BE2C (cell line): ENCODE results near the gene KRT2.

Experiments
- DNase-seq: peaks from one replicate; pipeline ENCODE4 v3.0.0-alpha.2; 2020
- H3K27me3 ChIP-seq: fragments of 250-450 bp; sonication (Bioruptor Pico); 2 replicates; pipeline ENCODE4 v1.5.1; 2020; ENCODE audit warnings: mild to moderate bottlenecking
- H3K36me3 ChIP-seq: fragments of 250-450 bp; sonication (Bioruptor Pico); 2 replicates; pipeline ENCODE4 v1.5.1; 2020; ENCODE audit warnings: mild to moderate bottlenecking
- H3K4me1 ChIP-seq: fragments of 250-450 bp; sonication (Bioruptor Pico); 2 replicates; pipeline ENCODE4 v1.5.1; 2020
- H3K4me3 ChIP-seq: 2 replicates; pipeline ENCODE4 v1.5.1; 2011; ENCODE audit warnings: low read depth, low read length
- H3K9me3 ChIP-seq: fragments of 250-450 bp; sonication (Bioruptor Pico); 2 replicates; pipeline ENCODE4 v1.5.1; 2020
- TF ChIP-seq, protein P1 (sequence below): IDR thresholded peaks from 2 replicates; pipeline ENCODE4 v1.5.1; 2012; ENCODE audit warnings: mild to moderate bottlenecking, low read depth, low read length

The KRT2 gene

DNA sequence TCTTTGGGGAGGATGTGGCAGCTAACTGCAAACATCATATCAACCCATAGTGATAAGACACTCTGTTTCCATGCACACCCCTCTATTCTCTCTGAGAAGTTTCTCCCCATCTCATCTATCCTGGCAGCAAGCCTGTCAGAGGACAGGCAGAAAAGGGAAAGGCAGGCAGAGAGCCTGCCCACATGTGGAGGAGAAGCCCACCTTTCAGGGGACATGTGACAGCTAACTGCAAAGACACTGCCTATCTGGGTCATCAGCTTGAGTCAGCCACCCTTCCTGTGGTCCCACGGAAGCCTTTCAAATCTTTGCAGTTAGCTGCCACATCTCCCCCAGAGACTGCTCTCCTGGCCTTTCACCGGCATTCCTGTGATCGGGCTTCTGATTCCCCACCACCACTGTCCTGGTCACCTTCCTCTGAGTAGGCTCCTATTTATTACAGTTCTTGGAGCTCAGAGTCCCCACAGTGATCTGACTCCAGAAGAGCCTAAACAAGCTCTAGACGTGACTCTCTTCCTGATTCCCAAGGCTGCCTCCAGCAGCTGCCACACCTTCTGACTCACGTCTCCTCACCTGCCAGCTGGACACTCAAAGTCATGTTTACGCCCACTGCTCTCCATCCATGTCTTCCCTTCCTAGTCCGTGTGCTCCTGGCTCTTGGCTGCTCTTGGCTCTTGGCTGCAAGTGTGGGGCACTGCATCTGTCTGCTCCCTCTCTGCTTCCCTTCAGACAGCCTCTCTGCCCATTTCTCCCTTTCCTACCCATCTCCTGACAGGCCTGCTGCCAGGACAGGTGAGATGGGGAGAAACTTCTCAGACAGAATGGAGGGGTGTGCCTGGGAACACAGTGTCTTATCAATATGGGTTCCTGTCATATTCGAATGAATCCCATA is 35.7 kb upstream of the KRT2 start:
- peaks cover 54% of the 10 kb centered on the region for H3K27me3 ChIP-seq
- TF ChIP-seq, protein P1, sequence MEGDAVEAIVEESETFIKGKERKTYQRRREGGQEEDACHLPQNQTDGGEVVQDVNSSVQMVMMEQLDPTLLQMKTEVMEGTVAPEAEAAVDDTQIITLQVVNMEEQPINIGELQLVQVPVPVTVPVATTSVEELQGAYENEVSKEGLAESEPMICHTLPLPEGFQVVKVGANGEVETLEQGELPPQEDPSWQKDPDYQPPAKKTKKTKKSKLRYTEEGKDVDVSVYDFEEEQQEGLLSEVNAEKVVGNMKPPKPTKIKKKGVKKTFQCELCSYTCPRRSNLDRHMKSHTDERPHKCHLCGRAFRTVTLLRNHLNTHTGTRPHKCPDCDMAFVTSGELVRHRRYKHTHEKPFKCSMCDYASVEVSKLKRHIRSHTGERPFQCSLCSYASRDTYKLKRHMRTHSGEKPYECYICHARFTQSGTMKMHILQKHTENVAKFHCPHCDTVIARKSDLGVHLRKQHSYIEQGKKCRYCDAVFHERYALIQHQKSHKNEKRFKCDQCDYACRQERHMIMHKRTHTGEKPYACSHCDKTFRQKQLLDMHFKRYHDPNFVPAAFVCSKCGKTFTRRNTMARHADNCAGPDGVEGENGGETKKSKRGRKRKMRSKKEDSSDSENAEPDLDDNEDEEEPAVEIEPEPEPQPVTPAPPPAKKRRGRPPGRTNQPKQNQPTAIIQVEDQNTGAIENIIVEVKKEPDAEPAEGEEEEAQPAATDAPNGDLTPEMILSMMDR, result no peak
- no peaks in the 10 kb centered on the region for H3K36me3 ChIP-seq
- H3K4me3 ChIP-seq, result no peak overlapping the region
- H3K9me3 ChIP-seq, result no peaks in the 10 kb centered on the region
- H3K4me1 ChIP-seq, result no peaks in the 10 kb centered on the region
- DNase-seq, result no peak

DNA sequence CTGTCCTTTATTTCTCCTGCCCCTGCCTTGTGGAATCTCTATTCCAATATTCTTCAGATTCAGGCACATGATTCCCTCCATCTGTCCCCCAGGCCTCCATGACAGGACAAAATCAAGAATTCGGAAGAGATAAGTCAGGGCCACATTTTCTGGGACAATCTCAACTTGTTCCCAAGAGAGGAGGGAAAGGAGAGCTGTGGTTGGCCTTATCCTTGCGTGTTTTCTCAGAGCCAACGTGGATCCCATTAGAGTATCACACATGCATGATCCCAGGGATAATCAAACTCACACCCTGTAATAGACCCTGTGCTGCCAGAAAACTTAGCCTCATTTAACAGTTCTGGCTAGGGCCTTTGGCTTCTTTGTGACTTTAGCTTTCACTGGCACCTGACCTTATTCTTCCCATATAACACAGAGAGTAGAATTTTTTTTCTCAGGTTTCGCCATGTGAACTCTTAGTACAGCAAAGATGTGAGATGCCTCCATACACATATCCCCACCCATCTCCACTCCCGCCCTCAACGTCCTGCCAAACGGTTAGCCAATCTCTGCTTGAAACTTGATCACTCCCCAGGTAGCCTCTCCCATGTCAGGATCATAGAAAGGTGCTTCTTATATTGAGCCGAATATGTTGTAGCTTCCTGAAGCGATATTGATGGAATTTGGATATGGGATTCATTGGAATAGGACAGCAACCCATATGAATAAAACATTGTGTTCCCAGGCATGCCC is 34.9 kb upstream of the KRT2 start:
- Histone ChIP-seq H3K27me3 (peaks cover 48% of the 10 kb centered on the region), H3K4me1 (no peaks in the 10 kb centered on the region), H3K9me3 (no peaks in the 10 kb centered on the region), H3K36me3 (no peaks in the 10 kb centered on the region), H3K4me3 (no peak overlapping the region)
- TF ChIP-seq, protein P1, result no peak
- no peak for DNase-seq

DNA sequence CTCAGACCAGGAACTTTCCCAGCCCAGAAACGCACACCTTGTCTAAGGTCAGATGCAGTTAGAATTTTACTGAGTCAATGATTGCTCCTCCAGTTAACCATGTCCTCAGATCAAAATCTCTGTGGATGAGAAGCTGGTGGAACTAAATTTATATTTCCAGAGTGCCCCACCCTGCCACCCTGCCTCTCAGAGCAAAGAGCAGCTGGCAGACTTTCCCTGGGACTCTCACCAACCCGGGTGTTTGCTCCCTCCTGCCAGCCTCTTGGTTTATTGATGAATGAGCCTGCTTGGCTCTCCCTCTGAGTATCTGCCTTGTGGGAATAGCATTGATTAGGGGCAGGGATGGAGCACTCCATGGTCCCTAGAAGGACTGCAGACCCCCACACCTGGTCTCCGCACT is 34.1 kb upstream of the KRT2 start:
- TF ChIP-seq, protein P1, result no peak
- H3K4me3 ChIP-seq, result no peak overlapping the region
- DNase-seq, result no peak
- H3K4me1 ChIP-seq, result no peaks in the 10 kb centered on the region
- no peaks in the 10 kb centered on the region for H3K36me3 ChIP-seq
- H3K9me3 ChIP-seq, result no peaks in the 10 kb centered on the region
- H3K27me3 ChIP-seq, result peaks cover 39% of the 10 kb centered on the region

DNA sequence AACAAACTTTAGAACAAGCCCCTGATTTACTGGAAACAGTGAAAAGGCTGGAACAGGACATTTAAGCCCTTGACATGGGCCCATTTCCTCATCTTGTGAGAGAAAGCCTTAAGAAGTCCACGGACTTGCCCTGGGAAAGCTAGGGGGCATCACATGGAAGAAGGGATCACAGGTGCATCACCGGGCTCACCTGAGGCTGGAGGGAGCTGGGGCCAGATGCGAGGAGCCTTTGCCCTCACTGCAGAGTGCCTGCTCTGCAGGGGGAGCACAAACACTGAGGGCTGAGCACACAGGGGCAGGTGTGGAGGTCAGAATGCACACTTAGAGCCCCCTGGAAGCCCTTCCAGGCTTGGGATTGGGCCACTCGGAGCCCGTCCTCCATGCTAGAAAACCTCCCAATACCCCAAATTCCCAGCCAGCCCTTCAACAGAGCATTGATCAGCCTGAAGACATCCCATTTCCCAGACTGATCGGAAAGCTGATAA is 33.4 kb upstream of the KRT2 start:
- Histone ChIP-seq H3K4me3 (no peak overlapping the region), H3K27me3 (peaks cover 33% of the 10 kb centered on the region), H3K36me3 (no peaks in the 10 kb centered on the region), H3K4me1 (no peaks in the 10 kb centered on the region), H3K9me3 (no peaks in the 10 kb centered on the region)
- TF ChIP-seq, protein P1, result no peak
- no peak for DNase-seq

DNA sequence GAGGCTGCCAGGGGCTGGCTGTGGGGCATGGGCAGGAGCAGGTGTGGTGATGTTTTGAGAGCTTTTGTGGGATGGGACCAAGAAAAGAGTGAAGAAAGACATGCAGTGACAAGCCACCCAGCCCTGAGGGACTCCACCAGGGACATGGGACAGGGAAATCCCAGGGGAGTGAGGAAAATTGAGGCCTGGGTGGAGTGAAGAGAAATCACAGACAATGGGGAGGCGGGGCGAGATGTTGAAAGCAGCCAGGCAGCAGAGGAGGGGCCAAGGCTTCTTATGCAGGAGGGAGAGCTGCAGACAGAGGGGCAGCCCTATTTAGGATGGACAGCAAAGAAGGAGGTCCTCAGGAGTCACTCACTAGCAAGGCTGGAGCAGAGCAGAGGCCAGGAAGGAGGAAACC is 32.4 kb upstream of the KRT2 start:
- H3K9me3 ChIP-seq, result no peaks in the 10 kb centered on the region
- no peaks in the 10 kb centered on the region for H3K36me3 ChIP-seq
- TF ChIP-seq, protein P1, result no peak
- H3K27me3 ChIP-seq, result peaks cover 31% of the 10 kb centered on the region
- H3K4me1 ChIP-seq, result no peaks in the 10 kb centered on the region
- DNase-seq, result no peak
- no peak overlapping the region for H3K4me3 ChIP-seq
